GM21367 (cell line): Measurements from ENCODE around the gene TTLL6.

Experiments
- ATAC-seq: cut with Tn5 transposase; IDR thresholded peaks from one replicate; pipeline ENCODE4 v1.9.1; 2021; ENCODE audit not compliant: unreplicated experiment

The TTLL6 gene

DNA sequence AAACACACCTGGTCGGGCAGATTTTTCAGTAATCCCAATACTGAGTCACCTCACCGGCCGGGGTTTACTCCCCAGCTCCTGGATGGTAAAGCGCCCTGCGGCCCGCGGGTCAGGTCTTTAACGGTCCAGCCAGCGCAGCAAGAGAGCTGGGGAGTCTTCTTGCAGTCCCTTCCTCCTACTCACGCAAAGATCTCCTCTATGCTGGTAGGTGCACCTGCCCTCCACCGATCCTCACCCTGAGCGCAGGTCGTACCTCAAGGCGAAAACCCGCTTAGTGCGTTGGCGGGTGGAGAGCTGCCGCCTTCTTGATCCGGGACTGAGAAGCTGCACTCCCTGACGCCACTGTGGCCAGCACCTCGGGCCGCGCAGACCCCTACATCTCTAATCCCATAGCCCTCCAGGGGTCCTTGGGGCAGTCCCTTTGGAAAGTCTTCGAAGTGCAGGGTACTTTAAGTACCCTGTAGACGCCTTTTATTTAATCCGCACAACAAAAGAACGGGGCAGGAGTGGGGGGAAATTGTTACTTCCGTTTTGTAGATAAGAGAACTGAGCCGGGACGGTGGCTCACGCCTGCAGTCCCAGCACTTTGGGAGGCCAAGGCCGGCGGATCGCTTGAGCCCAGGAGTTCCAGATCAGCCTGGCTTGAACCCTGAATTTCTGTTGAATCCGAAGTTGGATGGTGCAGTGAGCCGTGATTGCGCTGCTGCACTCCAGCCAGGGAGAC, 78.1 kb downstream of the TTLL6 start:
- no peak for ATAC-seq

DNA sequence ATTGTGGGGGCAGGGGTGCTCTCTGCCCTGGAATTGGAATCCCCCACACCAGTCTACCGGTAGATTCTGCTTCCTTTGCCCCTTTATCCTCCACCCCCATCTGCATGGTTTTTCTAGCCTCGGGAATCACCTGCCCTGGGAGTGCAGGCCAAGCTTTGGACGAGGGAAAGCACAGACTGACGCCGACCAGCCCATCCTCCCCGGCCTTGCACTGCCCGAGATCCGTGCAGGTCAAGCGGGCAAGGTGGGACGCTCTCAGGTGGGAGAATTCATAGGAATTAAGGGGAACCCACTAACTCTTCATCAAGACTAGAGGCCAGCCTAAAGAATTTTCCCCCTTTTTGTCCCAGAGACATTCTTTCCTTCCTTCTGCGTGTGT, 78.6 kb downstream of the TTLL6 start:
- ATAC-seq: no peak

DNA sequence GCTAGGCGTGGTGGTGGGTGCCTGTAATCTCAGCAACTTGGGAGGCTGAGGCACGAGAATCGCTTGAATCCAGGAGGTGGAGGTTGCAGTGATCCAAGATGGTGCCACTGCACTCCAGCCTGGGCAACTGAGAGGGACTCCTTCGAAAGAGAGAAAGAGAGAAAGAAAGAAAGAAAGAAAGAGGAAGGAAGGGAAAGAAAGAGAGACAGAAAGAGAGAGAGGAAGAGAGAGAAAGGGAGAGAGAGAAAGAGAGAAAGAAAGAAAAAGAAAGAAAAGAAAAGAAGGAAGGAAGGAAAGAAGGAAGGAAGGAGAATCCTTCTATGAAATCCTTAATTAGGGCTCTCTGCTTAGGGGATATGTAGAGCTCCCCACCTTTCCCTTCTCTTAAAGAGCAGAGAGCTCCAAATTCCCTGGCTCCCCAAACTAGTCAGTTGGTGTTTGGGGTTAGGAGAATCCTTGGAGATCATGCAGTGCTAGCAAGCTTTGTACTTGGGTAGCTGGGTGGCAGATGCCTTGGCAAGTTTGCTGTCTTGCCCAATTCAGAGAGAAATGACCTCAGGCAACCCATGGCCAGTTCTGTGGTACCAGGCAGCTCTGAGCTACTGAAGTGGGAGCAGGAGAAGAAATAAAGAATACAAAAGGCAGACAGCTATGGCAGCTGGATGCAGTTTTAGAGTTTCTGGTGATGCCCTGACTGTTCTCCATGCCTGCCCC, 79.5 kb downstream of the TTLL6 start:
- no peak for ATAC-seq

DNA sequence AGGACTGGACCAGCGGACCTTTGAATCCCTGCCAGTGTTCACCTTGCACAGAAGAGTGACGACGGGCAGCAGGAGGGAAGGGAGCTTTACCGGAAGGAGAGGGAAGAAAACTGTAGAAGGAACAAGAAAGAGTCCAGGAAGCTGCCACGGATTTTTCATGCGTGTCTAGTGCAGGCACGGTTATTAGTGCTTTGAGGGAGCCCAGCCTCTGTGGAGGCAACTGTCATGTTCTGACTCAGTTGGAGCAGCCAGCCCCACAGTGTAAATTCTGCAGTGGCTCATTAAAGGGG, 82.0 kb downstream of the TTLL6 start:
- ATAC-seq: no peak

GRCh38 chr17:48734333-48735061, 82.5 kb downstream of the TTLL6 start:
- no peak for ATAC-seq

- ATAC-seq: no peak
These were observed 83.2 kb downstream of the TTLL6 start for GRCh38 chr17:48733632-48734328.

- no peak for ATAC-seq
These were observed 84.1 kb downstream of the TTLL6 start for GRCh38 chr17:48732688-48733629.

DNA sequence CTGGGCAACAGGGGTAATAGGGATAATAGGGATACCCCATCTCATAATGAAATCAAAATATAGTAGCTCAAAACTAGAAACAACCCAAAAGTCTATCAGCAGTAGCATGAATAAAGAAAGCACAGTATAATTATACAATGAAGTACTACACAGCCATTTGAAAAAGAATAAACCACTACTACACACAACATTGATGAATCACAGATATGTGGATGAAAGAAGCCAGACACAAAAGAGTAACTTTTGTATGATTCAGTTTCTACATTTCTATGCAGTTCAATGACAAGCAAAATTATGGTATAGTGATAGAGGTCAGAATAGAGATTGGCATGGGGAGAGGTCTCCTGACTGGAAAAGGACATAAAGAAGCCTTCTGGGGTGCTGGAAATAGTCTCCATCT, 85.7 kb downstream of the TTLL6 start:
- ATAC-seq: no peak

DNA sequence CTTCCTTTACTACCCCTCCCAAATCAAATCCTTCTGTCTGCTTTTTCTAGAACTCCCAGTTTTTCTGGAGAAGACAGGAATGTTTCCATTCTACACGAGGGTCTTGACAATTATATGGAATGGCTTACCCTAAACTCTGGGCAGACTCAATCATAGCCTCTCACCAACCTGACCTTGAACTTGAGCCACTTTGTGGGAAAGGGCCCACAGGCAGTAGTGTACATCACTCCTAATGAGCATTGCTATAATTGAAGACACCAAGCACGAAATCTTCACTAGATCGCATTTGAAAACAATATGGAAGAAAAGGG, 86.8 kb downstream of the TTLL6 start:
- no peak for ATAC-seq

DNA sequence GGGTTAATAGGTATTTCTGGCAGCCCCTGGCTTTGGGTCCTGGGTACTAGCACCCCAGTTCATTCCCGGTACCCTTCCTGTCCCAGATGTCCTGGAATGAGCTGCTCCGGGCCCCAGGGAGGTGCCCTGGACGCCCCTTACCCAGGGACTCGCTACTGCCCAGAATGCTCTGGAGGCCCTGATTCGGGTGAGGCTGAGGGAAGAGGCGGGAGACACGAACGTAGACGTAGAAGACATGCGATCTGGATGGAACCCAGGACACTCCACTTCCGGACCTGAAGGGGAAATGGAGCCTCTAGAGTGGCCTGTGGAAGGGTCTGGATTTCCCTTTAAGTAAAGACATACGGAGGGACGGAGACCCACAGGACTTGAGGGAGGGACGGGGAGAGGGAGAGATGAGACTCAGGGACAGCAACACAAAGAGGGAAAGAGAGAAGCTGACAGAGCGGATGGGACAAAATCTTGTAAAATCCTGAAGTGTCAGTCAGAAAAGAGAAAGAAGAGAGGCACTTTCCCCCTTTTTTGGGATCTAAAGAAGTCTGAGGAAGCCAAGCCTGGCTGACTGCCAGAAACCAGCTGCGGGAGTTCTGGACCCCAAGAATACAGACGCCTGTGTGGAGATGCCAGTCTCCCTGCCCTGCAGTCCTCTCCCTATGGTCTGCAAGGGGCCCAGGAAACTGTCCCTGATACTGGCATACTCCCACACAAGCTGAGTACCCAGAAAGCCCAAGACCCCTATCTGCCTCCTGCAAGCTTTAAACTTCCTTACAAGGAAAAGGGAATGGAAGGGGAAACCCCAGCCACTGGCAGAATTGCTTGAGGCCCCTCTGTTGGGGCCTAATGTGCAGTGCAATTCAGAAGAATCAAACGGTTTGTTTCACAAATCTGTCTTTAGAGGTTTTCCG, 87.4 kb downstream of the TTLL6 start:
- ATAC-seq: no peak

DNA sequence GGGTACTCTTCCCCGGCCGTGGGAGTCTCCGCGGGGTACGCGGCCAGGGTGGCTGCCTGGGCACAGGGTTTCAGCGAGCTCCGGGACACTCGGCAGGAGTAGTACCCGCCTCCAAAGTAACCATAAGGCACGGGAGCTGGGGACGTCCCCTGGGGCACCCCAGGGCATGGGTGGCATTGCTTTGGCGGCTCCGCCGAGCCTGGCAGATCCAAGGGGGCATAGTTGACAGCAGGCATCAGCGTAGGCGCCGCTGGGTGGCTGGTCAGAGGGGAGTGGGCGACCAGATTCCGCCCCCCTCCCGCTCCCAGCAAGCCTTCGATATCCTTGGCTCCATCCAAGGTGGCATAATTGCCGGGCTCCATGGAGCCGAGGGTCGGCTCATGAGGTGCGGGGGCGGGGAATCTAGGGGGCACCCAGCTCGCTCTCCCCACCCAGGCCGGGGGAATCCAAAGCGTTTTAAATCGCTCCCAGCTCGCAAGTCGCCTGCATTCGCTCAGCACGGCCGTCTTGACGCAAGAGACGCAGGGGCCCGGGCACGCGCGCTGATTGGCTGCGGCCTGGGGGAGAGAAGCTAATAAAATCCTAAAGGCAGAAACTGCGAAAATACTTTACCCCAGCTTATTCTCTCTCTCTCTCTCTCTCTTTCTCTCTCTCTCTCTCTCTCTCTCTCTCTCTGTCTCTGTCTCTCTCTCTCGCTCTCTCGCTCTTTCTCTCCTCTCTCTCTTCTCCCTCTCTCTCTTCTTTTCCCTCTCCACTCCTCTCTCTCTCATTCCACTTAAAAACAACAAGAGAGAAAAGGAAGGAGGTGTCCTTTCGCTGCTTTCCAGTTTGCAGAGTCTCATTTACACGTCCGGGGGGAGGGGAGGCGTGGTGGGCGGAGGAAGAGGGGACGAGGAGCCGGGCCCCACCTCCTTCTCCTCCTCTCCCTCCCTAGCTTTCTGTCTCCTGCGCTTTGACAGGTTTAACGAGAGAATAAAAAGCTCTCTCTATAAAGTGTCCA, 88.5 kb downstream of the TTLL6 start, which contains the start of gene HOXB13:
HOXB13 (minus strand) TSS at position 519 of the 1,000 bp plus-strand sequence; CDS start at position 362, 157 bp downstream.
- ATAC-seq: no peak

DNA sequence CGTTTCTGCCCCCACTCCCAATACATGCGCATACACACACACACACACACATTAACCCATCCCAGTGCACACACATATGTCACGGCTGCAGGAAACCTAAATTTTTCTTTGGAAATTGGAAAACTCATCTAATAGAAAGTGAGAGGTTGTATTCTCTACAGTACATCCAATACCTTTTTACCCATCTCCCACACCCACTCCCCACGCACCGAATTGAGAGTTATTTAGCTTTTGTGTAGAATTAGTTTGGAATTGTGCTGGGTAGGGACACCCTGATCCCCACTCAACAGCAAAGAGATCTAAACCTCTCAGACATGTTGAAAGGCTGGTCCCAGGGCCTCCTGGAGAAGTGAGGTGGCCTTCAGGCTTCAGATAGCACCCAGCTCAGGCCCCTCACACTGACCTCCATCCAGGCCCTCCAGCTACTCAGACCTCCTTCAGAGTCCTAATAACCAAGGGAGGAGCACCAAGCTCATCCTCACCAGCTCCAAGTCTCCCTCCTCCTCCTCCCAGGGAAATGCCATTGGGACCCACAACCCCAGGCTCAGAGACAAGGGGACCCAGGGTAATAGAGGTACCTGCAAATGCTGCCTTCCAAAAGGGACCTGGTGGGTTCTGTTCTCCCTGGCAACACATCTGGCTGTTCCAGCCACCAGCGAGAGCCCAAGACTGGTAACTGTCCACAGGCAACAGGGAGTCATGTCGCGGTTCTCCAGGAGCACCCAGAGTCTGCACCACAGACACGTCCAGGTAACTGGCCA, 89.4 kb downstream of the TTLL6 start:
- ATAC-seq: no peak

DNA sequence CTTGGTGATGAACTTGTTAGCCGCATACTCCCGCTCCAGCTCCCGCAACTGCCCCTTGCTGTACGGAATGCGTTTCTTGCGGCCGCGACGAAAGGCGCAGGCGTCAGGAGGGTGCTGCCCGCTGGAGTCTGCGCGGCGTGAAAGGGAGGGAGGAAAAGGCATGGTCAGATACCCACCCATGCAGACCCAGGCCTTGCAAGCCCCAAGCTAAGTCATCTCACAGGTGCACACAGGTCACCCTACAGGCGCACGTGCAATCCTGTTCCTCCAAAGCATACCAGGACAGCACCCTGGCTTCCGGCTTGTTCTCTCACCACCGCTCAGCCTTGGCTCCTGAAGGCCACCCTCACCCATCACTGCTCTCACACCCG, 90.1 kb downstream of the TTLL6 start:
- no peak for ATAC-seq

- no peak for ATAC-seq
These were observed 90.7 kb downstream of the TTLL6 start for GRCh38 chr17:48726114-48726915.

DNA sequence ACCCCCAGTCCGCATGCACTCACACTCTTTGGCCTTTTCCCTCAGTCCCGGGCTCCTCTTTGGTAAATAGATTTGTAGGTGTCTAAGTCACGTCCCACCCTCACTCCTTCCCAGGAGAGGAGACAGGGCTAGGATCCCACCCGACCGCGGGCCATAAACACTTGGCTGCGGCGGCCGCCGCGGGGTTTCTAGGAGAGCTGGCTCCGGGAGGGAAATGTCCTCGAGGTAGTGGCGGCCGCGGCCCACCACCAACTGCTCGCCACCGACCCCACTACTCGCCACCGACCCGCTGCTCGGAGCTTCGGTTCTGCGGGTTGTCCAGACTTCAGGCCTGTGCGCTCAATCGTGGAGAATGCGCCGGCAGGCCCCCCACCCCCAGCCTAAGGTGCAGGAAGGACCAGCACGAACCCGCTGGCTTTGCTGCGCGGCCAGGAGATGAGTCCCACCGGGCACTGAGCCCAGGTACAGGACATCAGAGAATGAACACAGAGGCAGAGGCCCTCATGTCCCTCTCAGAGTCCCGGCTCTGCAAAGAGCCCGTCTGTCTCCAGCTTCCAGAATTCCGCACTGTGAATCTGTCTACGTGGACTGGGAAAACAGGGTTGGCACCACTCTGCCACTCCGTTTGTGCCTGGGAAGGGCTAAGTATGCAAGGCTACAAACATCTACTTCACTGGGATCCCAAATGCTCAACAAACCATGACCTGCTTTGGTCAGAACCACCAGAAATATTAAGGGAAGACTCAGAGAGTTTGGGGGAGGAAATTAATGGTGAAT, 91.6 kb downstream of the TTLL6 start:
- ATAC-seq: no peak

GRCh38 chr17:48725004-48725287, 92.1 kb downstream of the TTLL6 start:
- ATAC-seq: no peak
